Fibroblast of gingiva (primary cell): ENCODE data around the gene CDC14B.
"Not testable (repeated sequence)": the region's sequence is repeated elsewhere in the genome, so short reads cannot be mapped to it uniquely, and the experiment has no call there.

Source experiments
- DNase-seq: peaks from one replicate; pipeline ENCODE4 v3.0.0-alpha.2; 2011; ENCODE audit warnings: low read depth

Gene CDC14B

GRCh38 chr9:96550659-96551058, 69.0 kb downstream of the CDC14B start:
- DNase-seq = no peak

GRCh38 chr9:96543131-96543530, 76.5 kb downstream of the CDC14B start:
- DNase-seq = not testable (repeated sequence)

GRCh38 chr9:96540106-96540505, 79.5 kb downstream of the CDC14B start:
- no peak for DNase-seq

GRCh38 chr9:96532173-96532572, 87.5 kb downstream of the CDC14B start:
- DNase-seq = no peak

- no peak for DNase-seq
Measured at GRCh38 chr9:96524764-96525163, 94.9 kb downstream of the CDC14B start.

- DNase-seq = no peak
Measured at GRCh38 chr9:96524045-96524444, 95.6 kb downstream of the CDC14B start.

- peak; percentile 29 for DNase-seq
Measured at GRCh38 chr9:96523374-96523773, 96.3 kb downstream of the CDC14B start.

- DNase-seq = no peak
Measured at GRCh38 chr9:96522366-96522765, 97.3 kb downstream of the CDC14B start.

GRCh38 chr9:96519787-96520186, 99.9 kb downstream of the CDC14B start:
- DNase-seq = peak; percentile 67

GRCh38 chr9:96519095-96519494, 100.5 kb downstream of the CDC14B start:
- no peak for DNase-seq

GRCh38 chr9:96515621-96516470, 103.8 kb downstream of the CDC14B start:
- peak; percentile 66 for DNase-seq

- DNase-seq = no peak
Measured at GRCh38 chr9:96514800-96515158, 104.9 kb downstream of the CDC14B start.

GRCh38 chr9:96514108-96514799, 105.4 kb downstream of the CDC14B start:
- peak; percentile 88 for DNase-seq

- DNase-seq = peak; percentile 29
Measured at GRCh38 chr9:96513622-96514021, 106.0 kb downstream of the CDC14B start.

GRCh38 chr9:96512240-96512639, 107.4 kb downstream of the CDC14B start:
- DNase-seq = no peak

GRCh38 chr9:96510258-96510657, 109.4 kb downstream of the CDC14B start:
- DNase-seq = no peak

GRCh38 chr9:96509848-96510247, 109.8 kb downstream of the CDC14B start:
- no peak for DNase-seq

GRCh38 chr9:96509026-96509425, 110.6 kb downstream of the CDC14B start:
- DNase-seq = no peak

- DNase-seq = no peak
Measured at GRCh38 chr9:96508227-96508940, 111.3 kb downstream of the CDC14B start.

GRCh38 chr9:96505316-96505991, 114.2 kb downstream of the CDC14B start:
- DNase-seq = peak; percentile 59

GRCh38 chr9:96503918-96504317, 115.7 kb downstream of the CDC14B start:
- no peak for DNase-seq

- DNase-seq = not testable (repeated sequence)
Measured at GRCh38 chr9:96503374-96503748, 116.3 kb downstream of the CDC14B start.
